ENCODE data around the gene NAALADL2. TPM values are rescaled to one million over a fixed set of nuclear protein-coding genes. Genes with fewer than 3 reads are reported as not detected.

Gene NAALADL2
- total RNA-seq, 1 experiment from 2014 or later, result 12.8 TPM

GRCh38 chr3:175047786-175048185, 188.7 kb downstream of the NAALADL2 start:
- POLR2A ChIA-PET (ENCODE audit: unreplicated experiment), result no interaction called here
- TF ChIP-seq CTCF (conservative IDR thresholded peaks at IDR 0.05) (no peak), EZH2 (IDR thresholded peaks at IDR 0.05; ENCODE audit: low read depth) (no peak)
- no TSS peak for BruUV-seq (replicated peaks)

GRCh38 chr3:175057401-175057800, 198.3 kb downstream of the NAALADL2 start:
- no peak for TF ChIP-seq CTCF (conservative IDR thresholded peaks at IDR 0.05)
- no peak for TF ChIP-seq EZH2 (IDR thresholded peaks at IDR 0.05; ENCODE audit: low read depth)
- Histone ChIP-seq H3K27ac (no peak overlapping the region), H3K36me3 (ENCODE audit: low read depth) (no peaks in the 10 kb centered on the region), H2AFZ (no peak overlapping the region), H3F3A (ENCODE audit: insufficient read depth, low read depth) (no peaks in the 10 kb centered on the region), H3K9me2 (ENCODE audit: insufficient read depth) (no peaks in the 10 kb centered on the region), H3K79me2 (ENCODE audit: low read depth) (no peaks in the 10 kb centered on the region), H3K4me1 (replicated peaks; ENCODE audit: insufficient read depth) (no peaks in the 10 kb centered on the region), H3K9me3 (ENCODE audit: insufficient read depth, low read depth) (no peaks in the 10 kb centered on the region), H3K4me3 (no peak overlapping the region), H3K27me3 (ENCODE audit: insufficient read depth, low read depth) (no peaks in the 10 kb centered on the region), H3K4me2 (no peak overlapping the region), H4K20me1 (ENCODE audit: insufficient read depth) (no peaks in the 10 kb centered on the region)
- intact Hi-C loops (cut with micrococcal nuclease; ENCODE audit: unreplicated experiment), result no loop called here
- ChIA-PET CTCF (no interaction called here), POLR2A (ENCODE audit: unreplicated experiment) (no interaction called here)
- no peak for DNase-seq
- no TSS peak for BruUV-seq (replicated peaks)

More at GRCh38 chr3:175047786-175048185, 188.7 kb downstream of the NAALADL2 start:
- no peaks in the 10 kb centered on the region for H3K9me2 ChIP-seq (ENCODE audit: insufficient read depth)
- H3K27ac ChIP-seq, result no peak overlapping the region
- no peaks in the 10 kb centered on the region for H3K79me2 ChIP-seq (ENCODE audit: low read depth)
- no peak for DNase-seq
- CTCF ChIA-PET, result no interaction called here
- no peaks in the 10 kb centered on the region for H4K20me1 ChIP-seq (ENCODE audit: insufficient read depth)
- no peaks in the 10 kb centered on the region for H3K9me3 ChIP-seq (ENCODE audit: insufficient read depth, low read depth)
- no peaks in the 10 kb centered on the region for H3F3A ChIP-seq (ENCODE audit: insufficient read depth, low read depth)
- no peak overlapping the region for H3K4me2 ChIP-seq
- intact Hi-C loops (cut with micrococcal nuclease; ENCODE audit: unreplicated experiment), result no loop called here
- H2AFZ ChIP-seq, result no peak overlapping the region
- no peaks in the 10 kb centered on the region for H3K4me1 ChIP-seq (replicated peaks; ENCODE audit: insufficient read depth)
- H3K27me3 ChIP-seq (ENCODE audit: insufficient read depth, low read depth), result no peaks in the 10 kb centered on the region
- no peak overlapping the region for H3K4me3 ChIP-seq
- no peaks in the 10 kb centered on the region for H3K36me3 ChIP-seq (ENCODE audit: low read depth)

- intact Hi-C loops (cut with micrococcal nuclease; ENCODE audit: unreplicated experiment), result no loop called here
- Histone ChIP-seq H3K4me3 (no peak overlapping the region), H3K4me1 (replicated peaks; ENCODE audit: insufficient read depth) (no peaks in the 10 kb centered on the region), H3K9me2 (ENCODE audit: insufficient read depth) (no peaks in the 10 kb centered on the region), H2AFZ (no peak overlapping the region), H3K27ac (no peak overlapping the region), H3K4me2 (no peak overlapping the region), H3K9me3 (ENCODE audit: insufficient read depth, low read depth) (no peaks in the 10 kb centered on the region), H4K20me1 (ENCODE audit: insufficient read depth) (no peaks in the 10 kb centered on the region), H3K36me3 (ENCODE audit: low read depth) (no peaks in the 10 kb centered on the region), H3K79me2 (ENCODE audit: low read depth) (no peaks in the 10 kb centered on the region), H3F3A (ENCODE audit: insufficient read depth, low read depth) (no peaks in the 10 kb centered on the region), H3K27me3 (ENCODE audit: insufficient read depth, low read depth) (no peaks in the 10 kb centered on the region)
- no peak for DNase-seq
- CTCF ChIA-PET, result no interaction called here
- POLR2A ChIA-PET (ENCODE audit: unreplicated experiment), result interaction anchor here (0.6 kb wide), 1 partner anchor 240 kb away, joined by 6 read pairs; no protein-coding TSS in a partner anchor
- no TSS peak for BruUV-seq (replicated peaks)
- TF ChIP-seq EZH2 (IDR thresholded peaks at IDR 0.05; ENCODE audit: low read depth) (no peak), CTCF (conservative IDR thresholded peaks at IDR 0.05) (no peak)
Measured at GRCh38 chr3:175059788-175060187, 200.7 kb downstream of the NAALADL2 start.
